OCI-LY7 (cell line): ENCODE results near the gene ZNF771. TPM values are rescaled to one million over a fixed set of nuclear protein-coding genes. Genes with fewer than 3 reads are reported as not detected.

Experiments
- BruUV-seq: library from RNA; stranded (reverse); fragments of 400-500 nt; replicated peaks from 2 replicates; lab custom pipeline; 2021; lab: Mats Ljungman, UMichigan
- CTCF ChIA-PET: fragments of 300-600 bp; sonication (Branson Sonifier 250); formaldehyde crosslinking; loops from one replicate; lab custom pipeline; 2022; ENCODE audit warnings: antibody characterized with exemption; ENCODE audit not compliant: unreplicated experiment; lab: Charles Lee
- POLR2A ChIA-PET: fragments of 300-600 bp; sonication (Branson Sonifier 250); formaldehyde crosslinking; loops from one replicate; lab custom pipeline; 2022; ENCODE audit warnings: antibody characterized with exemption; lab: Charles Lee
- DNase-seq: peaks from one replicate; pipeline ENCODE4 v3.0.0-alpha.2; 2015; ENCODE audit warnings: low spot score
- H2AFZ ChIP-seq: fragments of 200-600 bp; sonication (generic), shearing (Covaris generic); 2 replicates; pipeline ENCODE4 v1.6.1; 2014; ENCODE audit warnings: mild to moderate bottlenecking, antibody characterized with exemption, low read length, moderate library complexity
- H3K27ac ChIP-seq: fragments of 200-600 bp; sonication (generic); 2 replicates; pipeline ENCODE4 v1.5.1; 2014; ENCODE audit warnings: mixed run types, low read depth, mild to moderate bottlenecking, moderate library complexity, low read length, inconsistent platforms; ENCODE audit not compliant: poor library complexity, severe bottlenecking
- H3K36me3 ChIP-seq: fragments of 200-600 bp; sonication (generic); 2 replicates; pipeline ENCODE4 v1.6.1; 2014; ENCODE audit warnings: mild to moderate bottlenecking, antibody characterized with exemption, low read length, moderate library complexity, mixed read lengths; ENCODE audit not compliant: insufficient read depth
- H3K4me1 ChIP-seq: fragments of 200-600 bp; sonication (generic); 2 replicates; pipeline ENCODE4 v1.5.1; 2014; ENCODE audit warnings: mild to moderate bottlenecking, low read length; ENCODE audit not compliant: insufficient read depth, poor library complexity, severe bottlenecking
- H3K4me2 ChIP-seq: fragments of 200-600 bp; sonication (generic); 2 replicates; pipeline ENCODE4 v1.6.1; 2014; ENCODE audit warnings: mild to moderate bottlenecking, low read length
- H3K4me3 ChIP-seq: fragments of 200-600 bp; sonication (generic); 2 replicates; pipeline ENCODE4 v1.5.1; 2014; ENCODE audit warnings: mild to moderate bottlenecking, low read depth, low read length; ENCODE audit not compliant: poor library complexity, severe bottlenecking
- H3K79me2 ChIP-seq: fragments of 200-600 bp; sonication (generic); 2 replicates; pipeline ENCODE4 v1.6.1; 2016; ENCODE audit warnings: low read depth, mild to moderate bottlenecking, low read length, moderate library complexity, mixed read lengths; ENCODE audit not compliant: insufficient read depth
- H3K9me2 ChIP-seq: fragments of 200-600 bp; sonication (generic); 2 replicates; pipeline ENCODE4 v1.6.1; 2016; ENCODE audit warnings: mild to moderate bottlenecking, low read length, mixed read lengths; ENCODE audit not compliant: insufficient read depth
- H3K9me3 ChIP-seq: fragments of 200-600 bp; sonication (generic); 2 replicates; pipeline ENCODE4 v1.6.1; 2014; ENCODE audit warnings: mild to moderate bottlenecking, mixed run types, low read length, mixed read lengths
- H4K20me1 ChIP-seq: fragments of 200-600 bp; sonication (generic); 2 replicates; pipeline ENCODE4 v1.6.1; 2014; ENCODE audit warnings: mild to moderate bottlenecking, antibody characterized with exemption, low read length, moderate library complexity, mixed read lengths; ENCODE audit not compliant: insufficient read depth
- CTCF ChIP-seq: fragments of 200-600 bp; sonication (generic); conservative IDR thresholded peaks from 2 replicates; pipeline ENCODE4 v1.5.1; 2014; ENCODE audit warnings: mild to moderate bottlenecking, antibody characterized with exemption, low read length, moderate library complexity, mixed read lengths
- EZH2phosphoT487 ChIP-seq: fragments of 200-600 bp; sonication (generic); IDR thresholded peaks from 2 replicates; pipeline ENCODE4 v1.6.1; 2018; ENCODE audit warnings: low read depth, borderline replicate concordance, mild to moderate bottlenecking, mixed run types, antibody characterized with exemption, low read length, moderate library complexity, mixed read lengths
- intact Hi-C: fragments of 100-400 bp; cut with micrococcal nuclease; formaldehyde crosslinking; loops from one replicate; pipeline ENCODE4 v1.10.0; 2022; ENCODE audit not compliant: unreplicated experiment
- total RNA-seq, 2 experiments: library from RNA; depleted of rRNA in 1 of 2; stranded (reverse); fragments of >200 nt in 1 of 2; shearing (Covaris generic) in 1 of 2; gene quantifications; 2 replicates each; pipeline ENCODE4 v1.2.3, GENCODE V29; 2014 to 2022

The ZNF771 gene
- total RNA-seq, 2 experiments from 2014 or later, result 6.4 to 10.8 TPM

- Histone ChIP-seq H3K36me3 (peaks cover 42% of the 10 kb centered on the region), H3K79me2 (peaks cover 33% of the 10 kb centered on the region), H2AFZ (peak overlapping the region; percentile 30; the same call in 1 of the 2 replicates), H3K4me1 (peaks cover 21% of the 10 kb centered on the region), H3K4me2 (peak overlapping the region; percentile 89), H3K9me2 (no peaks in the 10 kb centered on the region), H3K27ac (peak overlapping the region; percentile 70), H3K9me3 (0 out of 2 replicates have a peak, but pooled peaks cover 4% of the 10 kb centered on the region), H3K4me3 (peak overlapping the region; percentile 80), H4K20me1 (no peaks in the 10 kb centered on the region)
- ChIA-PET CTCF (interaction anchor here (0.6 to 1.6 kb wide), 10 partner anchors 12 to 199 kb away, joined by 3 to 11 read pairs (median 4); partner anchors contain the start of genes ZNF48 and ZNF771), POLR2A (interaction anchor here (0.6 to 1.3 kb wide), 6 partner anchors 44 to 128 kb away, joined by 3 to 7 read pairs (median 4); partner anchors contain the start of genes ITGAL and ZNF747)
- intact Hi-C loops, result no loop called here
- BruUV-seq, result no TSS peak
- TF ChIP-seq EZH2phosphoT487, result no peak
- TF ChIP-seq CTCF, result no peak
- no peak for DNase-seq
Observed at GRCh38 chr16:30429418-30429677, 21.9 kb downstream of the ZNF771 start.

GRCh38 chr16:30429678-30430427, 22.4 kb downstream of the ZNF771 start, which contains the start of gene DCTPP1:
DCTPP1 (minus strand) TSS chr16:30430030; CDS start chr16:30429980, 50 bp downstream.
- DNase-seq, result peak; percentile 100
- BruUV-seq, result TSS peak; percentile 88
- Histone ChIP-seq H3K36me3 (peaks cover 37% of the 10 kb centered on the region), H3K4me1 (peaks cover 21% of the 10 kb centered on the region), H3K27ac (peak within 1 kb of the TSS; percentile 70), H3K4me3 (peak within 1 kb of the TSS; percentile 80), H2AFZ (peak within 1 kb of the TSS; percentile 98), H3K9me3 (0 out of 2 replicates have a peak, but pooled peaks cover 4% of the 10 kb centered on the region), H3K79me2 (peaks cover 33% of the 10 kb centered on the region), H3K9me2 (no peaks in the 10 kb centered on the region), H3K4me2 (peak within 1 kb of the TSS; percentile 89), H4K20me1 (no peaks in the 10 kb centered on the region)
- peak; percentile 96 for TF ChIP-seq CTCF
- no peak for TF ChIP-seq EZH2phosphoT487
- POLR2A ChIA-PET, result interaction anchor here (0.6 to 1.3 kb wide), 9 partner anchors 12 to 253 kb away, joined by 3 to 8 read pairs (median 3); partner anchors contain the start of genes ITGAL, ZNF689 and ZNF747
- CTCF ChIA-PET, result interaction anchor here (0.5 to 1.6 kb wide), 11 partner anchors 12 to 199 kb away, joined by 3 to 11 read pairs (median 4); partner anchors contain the start of genes ZNF48 and ZNF771
- intact Hi-C loops, result loop anchor here (1.0 to 5.0 kb wide), 6 partner anchors 42 to 198 kb away; partner anchors contain the start of genes ITGAL and ZNF689
